ENCODE measurements around the gene ANKRD63. TPM values are rescaled to one million over a fixed set of nuclear protein-coding genes. Genes with fewer than 3 reads are reported as not detected.

ANKRD63 gene, protein sequence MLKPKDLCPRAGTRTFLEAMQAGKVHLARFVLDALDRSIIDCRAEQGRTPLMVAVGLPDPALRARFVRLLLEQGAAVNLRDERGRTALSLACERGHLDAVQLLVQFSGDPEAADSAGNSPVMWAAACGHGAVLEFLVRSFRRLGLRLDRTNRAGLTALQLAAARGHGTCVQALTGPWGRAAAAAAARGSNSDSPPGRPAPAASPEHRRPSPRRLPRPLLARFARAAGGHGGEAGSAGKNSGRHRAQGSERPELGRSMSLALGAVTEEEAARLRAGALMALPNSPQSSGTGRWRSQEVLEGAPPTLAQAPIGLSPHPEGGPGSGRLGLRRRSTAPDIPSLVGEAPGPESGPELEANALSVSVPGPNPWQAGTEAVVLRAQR
- total RNA-seq = 0.25 to 1.1 TPM in 2 of 3 replicates, not detected in the other
- long read RNA-seq = 0 reads

DNA sequence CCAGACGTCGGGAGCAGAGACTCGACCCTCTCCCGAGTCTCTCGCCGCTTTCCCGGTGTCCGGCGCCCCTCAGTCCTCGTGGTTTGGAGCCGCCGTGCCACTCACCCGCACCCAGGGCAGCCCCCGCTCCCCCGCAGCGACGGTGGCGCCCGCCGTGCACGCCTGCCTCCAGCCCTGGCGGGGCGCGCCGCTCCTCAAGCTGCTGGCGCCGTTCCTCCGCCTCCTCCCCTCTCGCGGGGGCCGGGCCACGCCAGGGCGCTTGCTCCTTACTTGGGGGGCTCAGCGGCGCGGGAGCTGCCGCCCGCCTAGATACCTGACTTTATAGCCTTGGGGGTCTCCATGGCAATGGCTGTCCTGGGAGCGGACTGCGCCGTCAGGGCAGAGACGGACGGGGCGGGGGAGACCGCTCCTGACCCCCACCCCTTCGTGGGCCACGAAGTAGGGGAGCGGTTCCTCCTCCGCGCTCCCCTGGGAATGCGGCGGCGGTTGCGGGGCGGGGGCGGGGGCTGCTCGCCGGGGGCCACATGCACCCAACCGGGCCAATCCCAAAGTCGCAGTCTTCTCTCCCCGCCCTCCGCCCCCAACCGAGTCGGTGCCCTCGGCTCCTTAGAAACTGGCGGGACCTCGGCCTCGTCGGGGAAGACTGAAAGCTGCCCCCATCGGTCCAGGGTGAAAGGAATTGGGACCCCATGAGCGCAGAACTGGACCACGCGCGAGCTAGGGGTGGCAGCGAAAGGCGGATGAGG, at the start of gene ANKRD63:
Gene ANKRD63 (minus strand): TSS at position 196 of the 746 bp plus-strand sequence. CDS start 478 bp downstream, outside the sequence.
- TF ChIP-seq, protein P1, sequence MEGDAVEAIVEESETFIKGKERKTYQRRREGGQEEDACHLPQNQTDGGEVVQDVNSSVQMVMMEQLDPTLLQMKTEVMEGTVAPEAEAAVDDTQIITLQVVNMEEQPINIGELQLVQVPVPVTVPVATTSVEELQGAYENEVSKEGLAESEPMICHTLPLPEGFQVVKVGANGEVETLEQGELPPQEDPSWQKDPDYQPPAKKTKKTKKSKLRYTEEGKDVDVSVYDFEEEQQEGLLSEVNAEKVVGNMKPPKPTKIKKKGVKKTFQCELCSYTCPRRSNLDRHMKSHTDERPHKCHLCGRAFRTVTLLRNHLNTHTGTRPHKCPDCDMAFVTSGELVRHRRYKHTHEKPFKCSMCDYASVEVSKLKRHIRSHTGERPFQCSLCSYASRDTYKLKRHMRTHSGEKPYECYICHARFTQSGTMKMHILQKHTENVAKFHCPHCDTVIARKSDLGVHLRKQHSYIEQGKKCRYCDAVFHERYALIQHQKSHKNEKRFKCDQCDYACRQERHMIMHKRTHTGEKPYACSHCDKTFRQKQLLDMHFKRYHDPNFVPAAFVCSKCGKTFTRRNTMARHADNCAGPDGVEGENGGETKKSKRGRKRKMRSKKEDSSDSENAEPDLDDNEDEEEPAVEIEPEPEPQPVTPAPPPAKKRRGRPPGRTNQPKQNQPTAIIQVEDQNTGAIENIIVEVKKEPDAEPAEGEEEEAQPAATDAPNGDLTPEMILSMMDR (IDR thresholded peaks at IDR 0.05) = no peak
- peaks cover 10% of the 10 kb centered on the region for H3K4me1 Mint-ChIP-seq (ENCODE audit: low read depth)
- no peak within 1 kb of the TSS for H3K27ac Mint-ChIP-seq (ENCODE audit: unreplicated experiment)
- H3K9me3 Mint-ChIP-seq (ENCODE audit: low read depth) = no peaks in the 10 kb centered on the region
- peak within 1 kb of the TSS; percentile 62 for H3K4me3 Mint-ChIP-seq (ENCODE audit: unreplicated experiment)
- H3K27me3 Mint-ChIP-seq (ENCODE audit: low read depth) = peaks cover 15% of the 10 kb centered on the region
- no peaks in the 10 kb centered on the region for H3K36me3 Mint-ChIP-seq (ENCODE audit: low read depth)
- no peak for DNase-seq (ENCODE audit: low spot score)

DNA sequence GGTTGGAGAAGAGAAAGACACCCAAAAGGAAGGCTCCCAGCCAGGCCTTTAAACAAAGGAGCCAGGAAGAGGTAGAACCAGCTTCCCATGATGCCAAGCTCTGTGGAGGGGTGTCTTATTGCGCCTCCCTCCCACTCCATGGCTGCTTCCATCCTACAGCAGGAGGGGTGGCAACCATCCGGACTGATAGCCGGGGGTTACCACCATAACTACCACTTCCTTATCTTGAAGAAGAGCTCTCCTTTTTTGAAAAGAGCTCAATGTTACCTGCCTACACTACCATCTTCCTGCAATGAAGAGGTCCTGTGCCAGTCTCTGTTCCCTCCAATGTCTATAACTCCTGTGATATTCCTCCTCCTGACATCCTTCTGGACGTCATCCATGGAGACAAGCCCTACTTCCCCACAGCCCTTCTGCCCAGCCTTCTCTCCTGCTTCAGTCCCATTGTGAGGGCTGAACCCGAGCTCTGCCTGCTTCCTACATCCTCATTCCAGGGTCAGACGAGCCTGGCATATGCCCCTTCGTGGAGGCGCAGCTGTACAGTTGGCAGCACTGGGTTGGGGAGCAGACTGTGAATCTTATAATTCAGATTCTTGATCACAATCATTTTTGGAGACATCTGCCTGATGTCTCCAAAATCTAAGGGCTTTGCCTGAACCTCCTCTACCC, 49.4 kb upstream of the ANKRD63 start:
- peaks cover 4% of the 10 kb centered on the region for H3K36me3 Mint-ChIP-seq (ENCODE audit: low read depth)
- no peak overlapping the region for H3K4me3 Mint-ChIP-seq (ENCODE audit: unreplicated experiment)
- TF ChIP-seq, protein P1 (IDR thresholded peaks at IDR 0.05) = no peak
- H3K4me1 Mint-ChIP-seq (ENCODE audit: low read depth) = peaks cover 95% of the 10 kb centered on the region
- H3K27me3 Mint-ChIP-seq (ENCODE audit: low read depth) = no peaks in the 10 kb centered on the region
- H3K27ac Mint-ChIP-seq (ENCODE audit: unreplicated experiment) = peak overlapping the region; percentile 87
- no peak for DNase-seq (ENCODE audit: low spot score)
- H3K9me3 Mint-ChIP-seq (ENCODE audit: low read depth) = no peaks in the 10 kb centered on the region

DNA sequence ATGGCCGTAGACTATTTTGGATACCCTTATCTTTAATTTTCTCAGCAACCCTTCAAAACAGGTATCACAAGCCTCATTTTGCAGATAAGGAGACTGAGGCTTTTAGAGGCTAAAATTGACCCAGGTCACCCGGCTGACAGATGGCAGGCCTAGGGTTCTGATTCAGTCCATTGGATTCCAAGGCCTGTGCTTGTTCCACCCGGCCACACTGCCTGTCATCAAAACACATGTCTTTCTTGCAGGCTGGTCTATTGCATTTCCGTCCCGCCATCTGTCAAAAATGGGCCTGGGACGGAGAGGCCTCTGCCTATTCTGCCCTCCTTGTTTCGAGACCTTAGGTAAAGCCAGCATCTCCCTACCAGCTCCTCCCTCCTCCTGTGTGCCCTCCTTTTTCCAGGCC, 48.8 kb upstream of the ANKRD63 start:
- TF ChIP-seq, protein P1 (IDR thresholded peaks at IDR 0.05) = no peak
- peak overlapping the region; percentile 49 for H3K27ac Mint-ChIP-seq (ENCODE audit: unreplicated experiment)
- H3K27me3 Mint-ChIP-seq (ENCODE audit: low read depth) = no peaks in the 10 kb centered on the region
- no peak for DNase-seq (ENCODE audit: low spot score)
- H3K9me3 Mint-ChIP-seq (ENCODE audit: low read depth) = no peaks in the 10 kb centered on the region
- H3K4me1 Mint-ChIP-seq (ENCODE audit: low read depth) = peaks cover 95% of the 10 kb centered on the region
- no peak overlapping the region for H3K4me3 Mint-ChIP-seq (ENCODE audit: unreplicated experiment)
- H3K36me3 Mint-ChIP-seq (ENCODE audit: low read depth) = peaks cover 3% of the 10 kb centered on the region

DNA sequence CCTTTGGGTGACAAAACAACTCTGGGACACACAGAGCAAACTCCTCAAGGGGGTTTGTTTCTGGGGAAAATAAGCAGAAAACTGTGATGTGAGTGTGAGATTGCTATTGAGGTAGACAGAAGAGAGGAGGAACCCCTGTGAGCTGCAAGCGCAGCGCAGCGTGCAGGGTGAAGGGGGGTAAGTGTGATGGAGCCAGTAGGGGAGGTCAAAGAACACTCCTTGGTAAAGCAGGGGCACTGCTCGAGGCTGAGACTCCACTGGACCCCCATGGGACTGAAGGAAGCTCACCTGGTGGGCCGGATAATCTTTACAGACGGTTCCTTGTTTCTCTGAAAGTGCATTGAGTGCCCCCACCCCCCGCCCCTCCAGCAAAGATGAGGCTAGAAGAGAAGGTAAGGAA, 48.2 kb upstream of the ANKRD63 start:
- no peaks in the 10 kb centered on the region for H3K9me3 Mint-ChIP-seq (ENCODE audit: low read depth)
- no peaks in the 10 kb centered on the region for H3K27me3 Mint-ChIP-seq (ENCODE audit: low read depth)
- peak overlapping the region; percentile 91 for H3K27ac Mint-ChIP-seq (ENCODE audit: unreplicated experiment)
- TF ChIP-seq, protein P1 (IDR thresholded peaks at IDR 0.05) = no peak
- H3K4me1 Mint-ChIP-seq (ENCODE audit: low read depth) = peaks cover 95% of the 10 kb centered on the region
- H3K4me3 Mint-ChIP-seq (ENCODE audit: unreplicated experiment) = no peak overlapping the region
- no peak for DNase-seq (ENCODE audit: low spot score)
- peaks cover 5% of the 10 kb centered on the region for H3K36me3 Mint-ChIP-seq (ENCODE audit: low read depth)

DNA sequence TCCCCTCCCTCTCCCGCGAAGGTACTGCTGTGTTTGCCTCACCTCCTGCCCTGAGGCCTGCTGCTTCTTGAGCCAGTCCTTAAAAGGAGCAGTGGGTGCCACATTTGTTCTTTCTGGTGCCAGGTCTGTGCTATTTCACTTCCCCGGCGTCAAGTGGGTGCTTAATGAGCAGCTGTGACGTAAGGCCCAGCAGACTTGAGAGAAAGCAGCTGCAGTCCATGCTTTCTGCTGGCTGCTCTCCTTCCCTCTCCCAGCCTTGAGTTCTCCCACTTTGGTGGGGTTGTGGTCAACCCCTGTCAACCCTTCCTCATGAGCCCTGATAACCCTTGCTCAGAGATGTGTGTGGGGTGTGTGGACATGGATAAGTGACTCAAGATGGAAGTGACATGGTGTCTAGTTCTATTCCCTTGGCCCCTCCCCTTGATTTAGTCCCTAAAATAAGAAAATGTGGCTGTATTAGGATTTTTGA, 47.5 kb upstream of the ANKRD63 start:
- H3K4me1 Mint-ChIP-seq (ENCODE audit: low read depth) = peaks cover 95% of the 10 kb centered on the region
- no peak for DNase-seq (ENCODE audit: low spot score)

More for the DNA sequence above, 47.5 kb upstream of the ANKRD63 start:
- H3K4me3 Mint-ChIP-seq (ENCODE audit: unreplicated experiment) = no peak overlapping the region
- no peaks in the 10 kb centered on the region for H3K9me3 Mint-ChIP-seq (ENCODE audit: low read depth)
- H3K27ac Mint-ChIP-seq (ENCODE audit: unreplicated experiment) = peak overlapping the region; percentile 91
- peaks cover 7% of the 10 kb centered on the region for H3K36me3 Mint-ChIP-seq (ENCODE audit: low read depth)
- TF ChIP-seq, protein P1 (IDR thresholded peaks at IDR 0.05) = no peak
- no peaks in the 10 kb centered on the region for H3K27me3 Mint-ChIP-seq (ENCODE audit: low read depth)

Measured in chondrocyte (in vitro differentiated cells).